GM12878 (cell line): Measurements from ENCODE around the gene OR6C2. TPM values are rescaled to one million over a fixed set of nuclear protein-coding genes. Genes with fewer than 3 reads are reported as not detected.

ENCODE experiments used
- ATAC-seq: fragments of 200-7000 bp; cut with Tn5 transposase; 3 replicates; pipeline ENCODE4 v1.9.1; 2020; ENCODE audit warnings: mild to moderate bottlenecking, moderate library complexity
- BruUV-seq: library from RNA; stranded (reverse); fragments of 400-500 nt; replicated peaks from 2 replicates; lab custom pipeline; 2021; lab: Mats Ljungman, UMichigan
- CTCF ChIA-PET: fragments of 300-600 bp; sonication (Branson Sonifier 250); formaldehyde crosslinking; extraction: SDS; loops from one replicate; lab custom pipeline; 2021; ENCODE audit warnings: inconsistent platforms; lab: Yijun Ruan, JAX
- POLR2A ChIA-PET: fragments of 350-600 bp; formaldehyde crosslinking; extraction: SDS; loops from one replicate; lab custom pipeline; 2021; ENCODE audit warnings: inconsistent platforms; lab: Charles Lee
- RAD21 ChIA-PET: fragments of 300-600 bp; sonication (Branson Sonifier 250); formaldehyde crosslinking; loops from one replicate; lab custom pipeline; 2023; ENCODE audit warnings: antibody characterized with exemption; ENCODE audit not compliant: unreplicated experiment; lab: Charles Lee
- SMC1A ChIA-PET: fragments of 300-600 bp; sonication (Branson Sonifier 250); formaldehyde crosslinking; loops from one replicate; lab custom pipeline; 2023; ENCODE audit not compliant: unreplicated experiment, uncharacterized antibody; lab: Charles Lee
- DNase-seq: peaks from one replicate; pipeline ENCODE4 v3.0.0-alpha.2; 2011; ENCODE audit warnings: low read depth, low spot score
- FAIRE-seq: peaks from 3 replicates; lab custom pipeline; 2011; peaks lifted over from hg19 to GRCh38; lab: Jason Lieb, UNC
- H2AFZ ChIP-seq: 2 replicates; pipeline ENCODE4 v1.6.0; 2011; ENCODE audit warnings: low read depth, low read length, control low read depth; ENCODE audit not compliant: control insufficient read depth
- H3K27ac ChIP-seq: 2 replicates; pipeline ENCODE4 v1.5.1; 2011; ENCODE audit warnings: control low read depth; ENCODE audit not compliant: control insufficient read depth, insufficient read depth
- H3K27me3 ChIP-seq, 2 experiments: replicated peaks in 1 of 2; 2 replicates each; pipeline versions ENCODE4 v1.6.0 to v1.6.1; 2011; ENCODE audit warnings: low read length in 1 of 2; ENCODE audit not compliant: control insufficient read depth in 2 of 2, insufficient read depth in 2 of 2
- H3K36me3 ChIP-seq, 2 experiments: 2 replicates each; pipeline ENCODE4 v1.5.1; 2011; ENCODE audit warnings: low read length in 1 of 2; ENCODE audit not compliant: control insufficient read depth in 2 of 2, insufficient read depth in 2 of 2
- H3K4me1 ChIP-seq: 2 replicates; pipeline ENCODE4 v1.6.1; 2011; ENCODE audit warnings: mild to moderate bottlenecking, low read length, moderate library complexity, mixed read lengths; ENCODE audit not compliant: control insufficient read depth, insufficient read depth
- H3K4me2 ChIP-seq: 2 replicates; pipeline ENCODE4 v1.6.0; 2011; ENCODE audit warnings: control low read depth; ENCODE audit not compliant: control insufficient read depth, insufficient read depth
- H3K4me3 ChIP-seq: fragments of 200-600 bp; sonication (generic); 2 replicates; pipeline ENCODE4 v1.5.1; 2016
- H3K79me2 ChIP-seq: 2 replicates; pipeline ENCODE4 v1.6.0; 2011; ENCODE audit warnings: low read length; ENCODE audit not compliant: control insufficient read depth, insufficient read depth
- H3K9ac ChIP-seq: 2 replicates; pipeline ENCODE4 v1.8.0; 2011; ENCODE audit warnings: low read length, control low read depth, mixed read lengths; ENCODE audit not compliant: control insufficient read depth, insufficient read depth
- H3K9me3 ChIP-seq: replicated peaks from 3 replicates; pipeline ENCODE4 v1.5.1; 2011; ENCODE audit warnings: mild to moderate bottlenecking, low read length; ENCODE audit not compliant: control insufficient read depth, insufficient read depth
- H4K20me1 ChIP-seq: 2 replicates; pipeline ENCODE4 v1.6.0; 2011; ENCODE audit not compliant: control insufficient read depth, insufficient read depth
- BHLHE40 ChIP-seq, 2 experiments: fragments of 450-650 bp in 1 of 2; IDR thresholded peaks; 2 replicates each; pipeline ENCODE4 v1.6.1; 2011 to 2017; ENCODE audit warnings: low read depth in 2 of 2, borderline replicate concordance in 1 of 2, improper control_type of control experiment in 1 of 2, low read length in 1 of 2, mild to moderate bottlenecking in 1 of 2
- BRCA1 ChIP-seq: IDR thresholded peaks from 2 replicates; pipeline ENCODE4 v1.6.1; 2011; ENCODE audit warnings: low read depth, low read length, improper control_type of control experiment
- CHD2 ChIP-seq: IDR thresholded peaks from 2 replicates; pipeline ENCODE4 v1.6.1; 2011; ENCODE audit warnings: low read depth, low read length, improper control_type of control experiment, borderline replicate concordance
- E4F1 ChIP-seq: fragments of 450-650 bp; IDR thresholded peaks from 2 replicates; pipeline ENCODE4 v1.6.1; 2018; ENCODE audit warnings: borderline replicate concordance, mild to moderate bottlenecking; ENCODE audit not compliant: partially characterized antibody
- ESRRA ChIP-seq: IDR thresholded peaks from 2 replicates; pipeline ENCODE4 v1.6.1; 2012; ENCODE audit warnings: mild to moderate bottlenecking, low read length, improper control_type of control experiment
- HDGF ChIP-seq: fragments of 450-650 bp; IDR thresholded peaks from 2 replicates; pipeline ENCODE4 v1.6.1; 2016; ENCODE audit warnings: antibody characterized with exemption
- NFYB ChIP-seq: IDR thresholded peaks from 2 replicates; pipeline ENCODE4 v1.6.1; 2011; ENCODE audit warnings: low read depth, mild to moderate bottlenecking, low read length, improper control_type of control experiment, moderate library complexity; ENCODE audit not compliant: insufficient read depth
- PAX8 ChIP-seq: fragments of 450-650 bp; IDR thresholded peaks from 2 replicates; pipeline ENCODE4 v1.6.1; 2017; ENCODE audit warnings: mild to moderate bottlenecking, moderate library complexity
- PBX3 ChIP-seq: IDR thresholded peaks from 2 replicates; pipeline ENCODE4 v1.6.1; 2011; ENCODE audit warnings: mild to moderate bottlenecking, low read depth, low read length, moderate library complexity; ENCODE audit not compliant: insufficient replicate concordance
- RB1 ChIP-seq: fragments of 450-650 bp; formaldehyde crosslinking; IDR thresholded peaks from 2 replicates; pipeline ENCODE4 v1.6.1; 2017; ENCODE audit warnings: mild to moderate bottlenecking, borderline replicate concordance
- RFX5 ChIP-seq: IDR thresholded peaks from 2 replicates; pipeline ENCODE4 v1.6.1; 2011; ENCODE audit warnings: low read depth, low read length, improper control_type of control experiment
- TBL1XR1 ChIP-seq: IDR thresholded peaks from 2 replicates; pipeline ENCODE4 v1.6.1; 2012; ENCODE audit warnings: low read depth, low read length, improper control_type of control experiment
- ZNF207 ChIP-seq: fragments of 450-650 bp; IDR thresholded peaks from 2 replicates; pipeline ENCODE4 v1.6.1; 2014; ENCODE audit warnings: antibody characterized with exemption, mild to moderate bottlenecking, borderline replicate concordance
- ZNF217 ChIP-seq: fragments of 450-650 bp; IDR thresholded peaks from 2 replicates; pipeline ENCODE4 v1.6.1; 2017; ENCODE audit warnings: antibody characterized with exemption, mild to moderate bottlenecking
- ZNF24 ChIP-seq: fragments of 450-650 bp; IDR thresholded peaks from 2 replicates; pipeline ENCODE4 v1.6.1; 2017; ENCODE audit warnings: antibody characterized with exemption, mild to moderate bottlenecking
- WGBS: methylation state at CpG from one replicate; pipeline ENCODE4 v1.1.6; 2016; ENCODE audit warnings: low lambda C conversion rate; ENCODE audit not compliant: insufficient replicate concordance, insufficient coverage; ENCODE audit errors: missing lambda C conversion rate; 5-methylcytosine and 5-hydroxymethylcytosine counted together
- in situ Hi-C: fragments of 300-500 bp; cut with MboI; formaldehyde crosslinking; loops from 9 replicates; pipeline ENCODE4 v1.14.3; 2018; ENCODE audit warnings: mixed read lengths
- intact Hi-C: fragments of 100-400 bp; cut with micrococcal nuclease; formaldehyde crosslinking; loops from one replicate; pipeline ENCODE4 v1.14.2; 2022; ENCODE audit not compliant: unreplicated experiment
- polyA plus RNA-seq, 11 experiments: library from polyadenylated mRNA; depleted of rRNA in 4 of 11; unstranded in 6 of 11; stranded (reverse) in 5 of 11; fragments of >200 nt; fragmentation: Nextera tagmentation in 4 of 11; fragmentation: Illumina TruSeq in 1 of 11; extraction: Ambion mirVana in 4 of 11; extraction: Trizol in 1 of 11; gene quantifications; 1 replicate in 1 of 11; 2 replicates in 10 of 11; pipeline versions ENCODE4 v1.2.1 to v1.2.3, GENCODE V29; 2011 to 2016; ENCODE audit warnings: inconsistent platforms in 2 of 11, missing spikeins in 2 of 11, low read depth in 1 of 11
- total RNA-seq, 4 experiments: library from RNA; depleted of rRNA in 3 of 4; stranded (reverse); fragments of >200 nt in 3 of 4; fragmentation: Illumina TruSeq in 1 of 4; extraction: Trizol in 1 of 4; gene quantifications; 2 replicates each; pipeline versions ENCODE4 v1.2.1 to v1.2.3, GENCODE V29; 2013 to 2021

Gene OR6C2
- total and polyA plus RNA-seq, 10 of the 15 experiments (the other 5 are each of a cell fraction or from before 2014, with no cell fraction given), result not detected

- no peak overlapping the region for H3K9ac ChIP-seq
- POLR2A ChIA-PET, result no interaction called here
- CTCF ChIA-PET, result no interaction called here
- H3K4me2 ChIP-seq, result no peak overlapping the region
- H3K36me3 ChIP-seq, result no peaks in the 10 kb centered on the region
- no peak overlapping the region for H3K27ac ChIP-seq
- no peaks in the 10 kb centered on the region for H3K27me3 ChIP-seq
- intact Hi-C loops, result no loop called here
- no peaks in the 10 kb centered on the region for H3K9me3 ChIP-seq
- DNase-seq (no peak), FAIRE-seq (no peak), ATAC-seq (no peak)
- in situ Hi-C loops, result no loop called here
- RAD21 ChIA-PET, result no interaction called here
- WGBS, result 39% methylated on average over 1 of the region's 1 CpG
- SMC1A ChIA-PET, result no interaction called here
- no peaks in the 10 kb centered on the region for H3K79me2 ChIP-seq
- no peaks in the 10 kb centered on the region for H3K4me1 ChIP-seq
- TF ChIP-seq ZNF217 (no peak), HDGF (no peak), ZNF207 (no peak), E4F1 (no peak)
- no peak overlapping the region for H2AFZ ChIP-seq
- no peak overlapping the region for H3K4me3 ChIP-seq
- no TSS peak for BruUV-seq
- no peaks in the 10 kb centered on the region for H4K20me1 ChIP-seq
These were observed 26.9 kb upstream of the OR6C2 start for GRCh38 chr12:55416961-55417360.

GRCh38 chr12:55420307-55420962 lies 23.4 kb upstream of the OR6C2 start:
- no peak overlapping the region for H3K4me2 ChIP-seq
- no peaks in the 10 kb centered on the region for H3K36me3 ChIP-seq
- H3K9ac ChIP-seq, result no peak overlapping the region
- no peaks in the 10 kb centered on the region for H3K9me3 ChIP-seq
- FAIRE-seq (no peak), DNase-seq (no peak), ATAC-seq (no peak)
- BruUV-seq, result no TSS peak
- H3K27me3 ChIP-seq, result no peaks in the 10 kb centered on the region
- ChIA-PET CTCF (no interaction called here), RAD21 (no interaction called here), SMC1A (no interaction called here), POLR2A (no interaction called here)
- H3K27ac ChIP-seq, result no peak overlapping the region
- in situ Hi-C loops, result no loop called here
- H3K4me1 ChIP-seq, result no peaks in the 10 kb centered on the region
- intact Hi-C loops, result no loop called here
- WGBS, result 47% methylated on average over 2 of the region's 2 CpGs
- no peaks in the 10 kb centered on the region for H3K79me2 ChIP-seq
- H3K4me3 ChIP-seq, result no peak overlapping the region
- H4K20me1 ChIP-seq, result no peaks in the 10 kb centered on the region
- no peak overlapping the region for H2AFZ ChIP-seq
- TF ChIP-seq BRCA1 (no peak), RFX5 (no peak), CHD2 (no peak), PAX8 (no peak), RB1 (no peak), TBL1XR1 (no peak), BHLHE40 (IDR thresholded peaks at IDR 0.05; ENCODE audit: borderline replicate concordance in 1 of 2, low read depth in 2 of 2, low read length in 1 of 2) (no peak), PBX3 (no peak), ESRRA (no peak), ZNF24 (no peak), NFYB (no peak)
